SU-DHL-6 (cell line): Measurements from ENCODE around the gene CRYBG1.

Experiments used
- CTCF ChIP-seq: fragments of 200-600 bp; sonication (generic); IDR thresholded peaks from one replicate; pipeline ENCODE4 v1.5.1; 2017; ENCODE audit warnings: antibody characterized with exemption, mild to moderate bottlenecking, low read length, moderate library complexity; ENCODE audit not compliant: insufficient read depth, poor library complexity, severe bottlenecking
- EZH2phosphoT487 ChIP-seq: fragments of 200-600 bp; sonication (generic), shearing (Covaris generic); conservative IDR thresholded peaks from 2 replicates; pipeline ENCODE4 v1.6.1; 2018; ENCODE audit warnings: mild to moderate bottlenecking, antibody characterized with exemption, low read length, moderate library complexity, mixed read lengths

- TF ChIP-seq CTCF (no peak), EZH2phosphoT487 (no peak)
Measured at GRCh38 chr6:106397431-106397830, 36.9 kb downstream of the CRYBG1 start.
